IPS-18a (cell line): ENCODE results near the gene POP4.
"Not testable (repeated sequence)": the region's sequence is repeated elsewhere in the genome, so short reads cannot be mapped to it uniquely, and the experiment has no call there.

ENCODE experiments used
- H3K27ac ChIP-seq: one replicate; pipeline ENCODE4 v1.5.1; 2013; ENCODE audit warnings: low read length
- H3K27me3 ChIP-seq: one replicate; pipeline ENCODE4 v1.6.1; 2013; ENCODE audit warnings: mild to moderate bottlenecking, low read length; ENCODE audit not compliant: control insufficient read depth, insufficient read depth
- H3K36me3 ChIP-seq: one replicate; pipeline ENCODE4 v1.6.1; 2013; ENCODE audit warnings: low read depth, low read length; ENCODE audit not compliant: control insufficient read depth
- H3K4me1 ChIP-seq: one replicate; pipeline ENCODE4 v1.6.1; 2013; ENCODE audit warnings: low read depth, low read length; ENCODE audit not compliant: control insufficient read depth
- H3K4me3 ChIP-seq: one replicate; pipeline ENCODE4 v1.5.1; 2013; ENCODE audit warnings: low read length
- H3K9ac ChIP-seq: one replicate; pipeline ENCODE4 v1.6.1; 2013; ENCODE audit warnings: mild to moderate bottlenecking, low read length, moderate library complexity
- H3K9me3 ChIP-seq: one replicate; pipeline ENCODE4 v1.6.1; 2013; ENCODE audit warnings: low read depth, low read length; ENCODE audit not compliant: control insufficient read depth

The POP4 gene

GRCh38 chr19:29625186-29625651, 19.1 kb downstream of the POP4 start:
- no peak overlapping the region for H3K27ac ChIP-seq
- H3K4me1 ChIP-seq = peaks cover 3% of the 10 kb centered on the region
- H3K9me3 ChIP-seq = no peaks in the 10 kb centered on the region
- no peaks in the 10 kb centered on the region for H3K27me3 ChIP-seq
- no peak overlapping the region for H3K9ac ChIP-seq
- H3K4me3 ChIP-seq = no peak overlapping the region
- H3K36me3 ChIP-seq = no peaks in the 10 kb centered on the region

- no peak overlapping the region for H3K9ac ChIP-seq
- no peak overlapping the region for H3K4me3 ChIP-seq
- no peaks in the 10 kb centered on the region for H3K36me3 ChIP-seq
- H3K4me1 ChIP-seq = peaks cover 3% of the 10 kb centered on the region
- H3K9me3 ChIP-seq = no peaks in the 10 kb centered on the region
- H3K27me3 ChIP-seq = no peaks in the 10 kb centered on the region
- no peak overlapping the region for H3K27ac ChIP-seq
Observed at GRCh38 chr19:29626386-29626785, 20.3 kb downstream of the POP4 start.

GRCh38 chr19:29626832-29627231, 20.7 kb downstream of the POP4 start:
- not testable (repeated sequence) for H3K27me3 ChIP-seq, H3K27ac ChIP-seq, H3K4me1 ChIP-seq, H3K9me3 ChIP-seq, H3K4me3 ChIP-seq, H3K36me3 ChIP-seq, H3K9ac ChIP-seq

GRCh38 chr19:29628661-29629385, 22.7 kb downstream of the POP4 start:
- H3K4me1 ChIP-seq = peaks cover 3% of the 10 kb centered on the region
- H3K9ac ChIP-seq = no peak overlapping the region
- no peaks in the 10 kb centered on the region for H3K9me3 ChIP-seq
- no peaks in the 10 kb centered on the region for H3K27me3 ChIP-seq
- H3K4me3 ChIP-seq = no peak overlapping the region
- no peak overlapping the region for H3K27ac ChIP-seq
- H3K36me3 ChIP-seq = no peaks in the 10 kb centered on the region

GRCh38 chr19:29629836-29630534, 23.9 kb downstream of the POP4 start:
- H3K4me3 ChIP-seq = no peak overlapping the region
- H3K4me1 ChIP-seq = peaks cover 1% of the 10 kb centered on the region
- H3K9ac ChIP-seq = no peak overlapping the region
- no peaks in the 10 kb centered on the region for H3K9me3 ChIP-seq
- no peaks in the 10 kb centered on the region for H3K36me3 ChIP-seq
- no peak overlapping the region for H3K27ac ChIP-seq
- H3K27me3 ChIP-seq = no peaks in the 10 kb centered on the region

GRCh38 chr19:29630655-29631054, 24.6 kb downstream of the POP4 start:
- H3K27ac ChIP-seq = no peak overlapping the region
- no peaks in the 10 kb centered on the region for H3K27me3 ChIP-seq
- no peaks in the 10 kb centered on the region for H3K4me1 ChIP-seq
- no peak overlapping the region for H3K4me3 ChIP-seq
- no peaks in the 10 kb centered on the region for H3K9me3 ChIP-seq
- no peaks in the 10 kb centered on the region for H3K36me3 ChIP-seq
- H3K9ac ChIP-seq = no peak overlapping the region

- H3K9ac ChIP-seq = no peak overlapping the region
- no peak overlapping the region for H3K27ac ChIP-seq
- H3K4me1 ChIP-seq = no peaks in the 10 kb centered on the region
- H3K4me3 ChIP-seq = no peak overlapping the region
- no peaks in the 10 kb centered on the region for H3K36me3 ChIP-seq
- H3K27me3 ChIP-seq = no peaks in the 10 kb centered on the region
- H3K9me3 ChIP-seq = no peaks in the 10 kb centered on the region
Observed at GRCh38 chr19:29631450-29631849, 25.4 kb downstream of the POP4 start.

GRCh38 chr19:29634002-29634401, 27.9 kb downstream of the POP4 start:
- Histone ChIP-seq H3K36me3 (no peaks in the 10 kb centered on the region), H3K9ac (no peak overlapping the region), H3K4me3 (no peak overlapping the region), H3K27me3 (no peaks in the 10 kb centered on the region), H3K27ac (no peak overlapping the region), H3K4me1 (no peaks in the 10 kb centered on the region), H3K9me3 (no peaks in the 10 kb centered on the region)

- Histone ChIP-seq H3K27me3 (no peaks in the 10 kb centered on the region), H3K9ac (no peak overlapping the region), H3K36me3 (no peaks in the 10 kb centered on the region), H3K9me3 (no peaks in the 10 kb centered on the region), H3K4me1 (no peaks in the 10 kb centered on the region), H3K27ac (no peak overlapping the region), H3K4me3 (no peak overlapping the region)
Observed at GRCh38 chr19:29634423-29635130, 28.5 kb downstream of the POP4 start.

- no peaks in the 10 kb centered on the region for H3K9me3 ChIP-seq
- no peak overlapping the region for H3K27ac ChIP-seq
- H3K27me3 ChIP-seq = no peaks in the 10 kb centered on the region
- H3K9ac ChIP-seq = no peak overlapping the region
- no peaks in the 10 kb centered on the region for H3K4me1 ChIP-seq
- H3K4me3 ChIP-seq = no peak overlapping the region
- H3K36me3 ChIP-seq = no peaks in the 10 kb centered on the region
Observed at GRCh38 chr19:29635963-29636362, 29.9 kb downstream of the POP4 start.

- Histone ChIP-seq H3K9ac (no peak overlapping the region), H3K27ac (no peak overlapping the region)
Observed at GRCh38 chr19:29636553-29637360, 30.7 kb downstream of the POP4 start.

More at GRCh38 chr19:29636553-29637360, 30.7 kb downstream of the POP4 start:
- Histone ChIP-seq H3K36me3 (no peaks in the 10 kb centered on the region), H3K9me3 (no peaks in the 10 kb centered on the region), H3K27me3 (no peaks in the 10 kb centered on the region), H3K4me3 (no peak overlapping the region), H3K4me1 (no peaks in the 10 kb centered on the region)
